ENCODE measurements around the gene AKAP13. TPM values are rescaled to one million over a fixed set of nuclear protein-coding genes. Genes with fewer than 3 reads are reported as not detected.

The AKAP13 gene
- total RNA-seq, 2 donors from 2014 or later: 228 to 273 TPM

DNA sequence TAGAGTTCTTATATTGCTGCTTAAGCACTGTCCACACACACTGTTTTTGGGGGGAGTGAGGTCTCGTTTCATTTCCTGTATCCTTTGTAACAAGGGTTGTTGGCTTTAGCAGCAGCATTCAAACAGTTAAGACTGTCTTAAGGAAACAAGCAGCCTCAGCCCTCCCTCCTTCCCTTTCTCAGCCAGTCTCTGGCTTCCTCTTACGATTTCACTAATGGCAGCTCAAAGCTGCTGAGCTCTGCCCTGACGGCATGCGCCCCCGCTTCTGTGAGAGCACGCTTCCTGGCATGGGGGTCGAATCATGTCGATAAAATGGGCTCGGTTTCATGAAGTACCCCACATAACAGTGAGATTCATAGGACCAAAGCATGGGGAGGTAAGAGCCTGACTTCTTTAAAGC is 309.3 kb downstream of the AKAP13 start:
- ATAC-seq (ENCODE audit: insufficient number of reproducible peaks, low FRiP score, low read depth): peak; percentile 54
- TF ChIP-seq, protein P1, sequence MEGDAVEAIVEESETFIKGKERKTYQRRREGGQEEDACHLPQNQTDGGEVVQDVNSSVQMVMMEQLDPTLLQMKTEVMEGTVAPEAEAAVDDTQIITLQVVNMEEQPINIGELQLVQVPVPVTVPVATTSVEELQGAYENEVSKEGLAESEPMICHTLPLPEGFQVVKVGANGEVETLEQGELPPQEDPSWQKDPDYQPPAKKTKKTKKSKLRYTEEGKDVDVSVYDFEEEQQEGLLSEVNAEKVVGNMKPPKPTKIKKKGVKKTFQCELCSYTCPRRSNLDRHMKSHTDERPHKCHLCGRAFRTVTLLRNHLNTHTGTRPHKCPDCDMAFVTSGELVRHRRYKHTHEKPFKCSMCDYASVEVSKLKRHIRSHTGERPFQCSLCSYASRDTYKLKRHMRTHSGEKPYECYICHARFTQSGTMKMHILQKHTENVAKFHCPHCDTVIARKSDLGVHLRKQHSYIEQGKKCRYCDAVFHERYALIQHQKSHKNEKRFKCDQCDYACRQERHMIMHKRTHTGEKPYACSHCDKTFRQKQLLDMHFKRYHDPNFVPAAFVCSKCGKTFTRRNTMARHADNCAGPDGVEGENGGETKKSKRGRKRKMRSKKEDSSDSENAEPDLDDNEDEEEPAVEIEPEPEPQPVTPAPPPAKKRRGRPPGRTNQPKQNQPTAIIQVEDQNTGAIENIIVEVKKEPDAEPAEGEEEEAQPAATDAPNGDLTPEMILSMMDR (IDR thresholded peaks at IDR 0.05): no peak
- DNase-seq (ENCODE audit: low spot score): no peak
- peaks cover 12% of the 10 kb centered on the region for H3K36me3 ChIP-seq
- peak overlapping the region; percentile 33 to 52 for H3K27ac ChIP-seq
- H3K9me3 ChIP-seq: no peaks in the 10 kb centered on the region
- peaks cover 20 to 48% of the 10 kb centered on the region in 2 donors for H3K4me1 ChIP-seq (ENCODE audit: control insufficient read depth in 1 of 2, low read depth in 2 of 2)
- H3K27me3 ChIP-seq (replicated peaks; ENCODE audit: insufficient read depth): no peaks in the 10 kb centered on the region
- peak overlapping the region; percentile 70 for H3K4me3 ChIP-seq

DNA sequence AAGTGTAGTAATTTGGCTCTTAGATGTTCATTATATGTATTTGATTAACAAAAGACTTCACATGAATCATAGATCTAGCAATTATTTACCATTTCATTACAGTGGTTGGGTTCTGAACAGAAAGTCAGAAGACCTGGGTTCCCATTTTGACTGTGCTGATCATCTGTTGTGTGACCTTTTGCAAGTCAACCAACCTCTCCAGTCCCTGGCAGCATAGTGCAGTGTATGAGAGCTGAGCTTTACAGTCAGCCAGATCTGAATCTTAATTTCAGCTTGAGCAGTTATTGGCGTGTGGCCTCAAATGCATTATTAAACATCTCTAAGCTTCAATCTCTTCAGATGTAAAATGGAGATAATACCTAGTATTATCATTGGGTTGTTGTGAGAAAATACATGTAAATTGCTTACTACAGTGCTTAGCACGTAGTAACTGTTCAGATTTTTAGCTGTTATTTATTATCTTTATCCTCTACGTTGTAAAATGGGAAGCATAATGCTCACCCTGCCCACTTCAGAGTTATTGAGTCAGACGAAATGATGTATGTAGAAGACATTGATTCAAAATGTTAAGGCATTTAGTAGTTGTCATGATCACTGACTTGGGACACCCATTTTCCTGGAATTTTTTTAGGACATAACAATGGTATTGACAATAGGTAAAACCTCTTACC is 310.3 kb downstream of the AKAP13 start:
- Histone ChIP-seq H3K27me3 (replicated peaks; ENCODE audit: insufficient read depth) (no peaks in the 10 kb centered on the region), H3K4me1 (ENCODE audit: control insufficient read depth in 1 of 2, low read depth in 2 of 2) (peaks cover 20 to 48% of the 10 kb centered on the region in 2 donors)

DNA sequence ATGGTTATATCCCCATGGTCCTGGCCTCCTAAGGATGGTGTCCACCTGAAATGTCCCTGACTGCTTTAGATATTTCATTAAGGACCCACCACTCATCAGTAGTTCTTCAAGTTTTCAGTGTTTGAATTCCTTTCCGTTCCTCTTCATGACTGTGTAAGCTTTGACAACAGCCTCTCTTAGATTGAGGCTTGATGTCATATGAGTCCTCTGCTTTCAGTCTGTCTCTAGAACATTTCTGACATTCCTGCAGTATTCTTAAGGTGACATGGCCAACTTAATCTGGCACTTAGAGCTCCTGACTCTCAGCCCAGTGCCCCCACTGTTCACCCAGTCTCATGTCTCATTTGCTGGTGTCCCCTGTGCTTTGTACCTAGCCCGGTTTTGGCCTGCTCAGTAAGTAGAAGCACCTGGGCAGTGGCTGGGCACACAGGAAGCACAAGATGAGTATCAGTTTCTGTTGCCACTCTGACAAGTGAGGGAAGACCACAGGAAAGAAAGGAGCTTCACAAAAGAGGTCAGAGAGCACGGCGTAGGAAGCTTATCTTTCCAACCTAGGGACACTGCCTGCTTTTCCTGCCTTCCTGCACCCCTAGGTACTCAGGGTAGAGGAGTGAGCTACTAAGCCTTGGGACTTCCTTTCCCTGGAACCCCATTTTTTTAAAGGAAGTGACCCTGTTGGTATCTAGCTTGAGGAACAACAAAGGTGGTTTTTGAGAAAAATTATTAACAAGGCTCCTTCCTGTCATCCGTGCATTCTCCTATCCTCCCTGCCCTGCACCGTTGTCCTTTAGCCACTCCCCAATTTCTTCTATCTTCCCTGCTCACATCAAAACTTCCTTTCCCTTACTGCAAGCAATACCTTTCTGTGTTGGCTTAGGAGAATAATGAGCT is 311.2 kb downstream of the AKAP13 start:
- Histone ChIP-seq H3K36me3 (peaks cover 9% of the 10 kb centered on the region), H3K27me3 (replicated peaks; ENCODE audit: insufficient read depth) (no peaks in the 10 kb centered on the region), H3K4me1 (ENCODE audit: control insufficient read depth in 1 of 2, low read depth in 2 of 2) (peaks cover 20 to 48% of the 10 kb centered on the region in 2 donors), H3K27ac (peak overlapping the region in 1 of 2 donors; percentile 15), H3K9me3 (no peaks in the 10 kb centered on the region), H3K4me3 (no peak overlapping the region)
- DNase-seq (ENCODE audit: low spot score): no peak
- ATAC-seq (ENCODE audit: insufficient number of reproducible peaks, low FRiP score, low read depth): no peak
- TF ChIP-seq, protein P1 (IDR thresholded peaks at IDR 0.05): no peak

More for the DNA sequence above, 310.3 kb downstream of the AKAP13 start:
- H3K27ac ChIP-seq: peak overlapping the region in 1 of 2 donors; percentile 52
- peak overlapping the region; percentile 70 for H3K4me3 ChIP-seq
- no peak for DNase-seq (ENCODE audit: low spot score)
- H3K36me3 ChIP-seq: peaks cover 8% of the 10 kb centered on the region
- ATAC-seq (ENCODE audit: insufficient number of reproducible peaks, low FRiP score, low read depth): no peak
- TF ChIP-seq, protein P1 (IDR thresholded peaks at IDR 0.05): no peak
- no peaks in the 10 kb centered on the region for H3K9me3 ChIP-seq

DNA sequence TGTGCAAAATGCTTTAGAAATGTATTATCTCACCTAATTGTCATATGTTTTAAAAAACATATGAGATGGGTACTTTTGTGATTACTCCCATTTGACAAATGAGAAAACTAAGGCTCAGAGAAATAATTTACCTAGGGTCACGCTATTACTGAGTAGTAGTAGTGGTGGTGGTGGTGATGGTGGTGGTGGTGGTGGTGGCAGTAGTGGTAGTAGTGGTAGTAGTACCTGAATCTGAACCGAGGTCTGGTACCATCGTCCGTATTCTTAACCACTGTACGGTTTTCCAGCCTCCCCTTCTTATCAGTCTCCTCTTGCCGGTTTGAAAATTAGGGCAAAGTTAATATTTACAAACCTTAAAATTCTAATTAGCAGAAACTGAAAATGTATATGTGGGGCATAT is 311.9 kb downstream of the AKAP13 start:
- ATAC-seq (ENCODE audit: insufficient number of reproducible peaks, low FRiP score, low read depth): no peak

More for the DNA sequence above, 311.9 kb downstream of the AKAP13 start:
- Histone ChIP-seq H3K36me3 (peaks cover 13% of the 10 kb centered on the region), H3K9me3 (no peaks in the 10 kb centered on the region), H3K27ac (peak overlapping the region in 1 of 2 donors; percentile 0), H3K4me3 (no peak overlapping the region), H3K4me1 (ENCODE audit: control insufficient read depth in 1 of 2, low read depth in 2 of 2) (peaks cover 20 to 48% of the 10 kb centered on the region in 2 donors), H3K27me3 (replicated peaks; ENCODE audit: insufficient read depth) (no peaks in the 10 kb centered on the region)
- DNase-seq (ENCODE audit: low spot score): no peak
- TF ChIP-seq, protein P1 (IDR thresholded peaks at IDR 0.05): no peak

All from thoracic aorta (tissue), 2 donors.